HG03045 (cell line): ENCODE results near the gene MAP4K5.

Experiments
- ATAC-seq: cut with Tn5 transposase; IDR thresholded peaks from one replicate; pipeline ENCODE4 v1.9.1; 2021; ENCODE audit warnings: mild to moderate bottlenecking, moderate library complexity; ENCODE audit not compliant: unreplicated experiment

Gene MAP4K5

DNA sequence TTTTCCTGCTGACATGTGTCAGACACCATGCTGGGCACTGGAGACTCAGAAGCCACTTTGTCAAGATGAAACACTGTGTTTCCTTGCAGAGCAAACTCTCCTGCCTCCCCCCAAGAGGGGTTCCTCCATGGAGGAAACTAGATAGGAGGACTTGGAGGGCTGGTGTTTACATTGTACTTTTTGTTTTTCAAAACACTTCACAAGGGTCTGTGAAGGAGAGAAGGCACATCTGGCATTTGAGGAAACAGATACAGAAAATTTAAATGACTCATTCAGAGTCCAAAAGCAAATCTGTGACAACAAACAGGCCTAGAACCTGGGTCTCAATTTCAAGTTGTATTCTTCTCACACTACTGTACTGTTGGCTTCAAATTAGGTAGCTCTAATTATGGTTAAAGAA lies 128.9 kb downstream of the MAP4K5 start:
- no peak for ATAC-seq

DNA sequence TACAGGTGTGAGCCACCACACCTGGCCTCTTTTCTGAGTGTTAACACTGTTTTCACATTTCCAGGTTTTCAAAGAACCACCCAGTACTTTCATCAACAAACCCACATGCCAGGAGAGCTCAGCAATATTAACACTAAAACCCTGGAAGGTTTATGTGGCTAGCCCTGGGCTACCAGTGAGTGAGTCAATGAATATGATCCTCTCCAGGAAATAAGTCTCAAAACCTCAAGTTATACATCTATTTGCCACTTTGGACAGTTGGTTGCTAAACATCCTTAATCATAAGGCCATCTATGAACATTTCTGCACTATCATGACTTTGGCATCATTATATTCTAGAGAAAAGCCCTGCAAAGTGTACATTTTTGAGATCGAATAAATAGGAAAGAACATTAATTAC lies 129.4 kb downstream of the MAP4K5 start:
- ATAC-seq: no peak

DNA sequence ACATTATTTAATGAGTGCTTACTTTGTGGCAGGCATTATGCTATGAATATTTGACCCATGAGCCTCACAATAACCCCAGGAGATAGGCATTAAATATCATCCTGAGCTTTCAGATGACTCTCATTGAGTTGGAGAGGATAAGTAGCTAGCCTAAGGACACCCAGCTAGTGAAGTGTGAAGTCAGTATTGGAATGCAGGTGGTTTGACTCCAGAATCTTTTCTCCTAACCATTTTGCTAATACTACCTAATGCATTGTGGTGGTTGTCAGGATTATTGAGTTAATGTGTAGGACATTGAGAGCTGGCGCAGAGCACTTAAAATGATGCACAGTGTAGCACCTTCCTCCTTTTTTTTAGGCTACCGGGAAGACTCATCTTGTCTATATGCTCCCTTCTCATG lies 131.9 kb downstream of the MAP4K5 start:
- no peak for ATAC-seq

DNA sequence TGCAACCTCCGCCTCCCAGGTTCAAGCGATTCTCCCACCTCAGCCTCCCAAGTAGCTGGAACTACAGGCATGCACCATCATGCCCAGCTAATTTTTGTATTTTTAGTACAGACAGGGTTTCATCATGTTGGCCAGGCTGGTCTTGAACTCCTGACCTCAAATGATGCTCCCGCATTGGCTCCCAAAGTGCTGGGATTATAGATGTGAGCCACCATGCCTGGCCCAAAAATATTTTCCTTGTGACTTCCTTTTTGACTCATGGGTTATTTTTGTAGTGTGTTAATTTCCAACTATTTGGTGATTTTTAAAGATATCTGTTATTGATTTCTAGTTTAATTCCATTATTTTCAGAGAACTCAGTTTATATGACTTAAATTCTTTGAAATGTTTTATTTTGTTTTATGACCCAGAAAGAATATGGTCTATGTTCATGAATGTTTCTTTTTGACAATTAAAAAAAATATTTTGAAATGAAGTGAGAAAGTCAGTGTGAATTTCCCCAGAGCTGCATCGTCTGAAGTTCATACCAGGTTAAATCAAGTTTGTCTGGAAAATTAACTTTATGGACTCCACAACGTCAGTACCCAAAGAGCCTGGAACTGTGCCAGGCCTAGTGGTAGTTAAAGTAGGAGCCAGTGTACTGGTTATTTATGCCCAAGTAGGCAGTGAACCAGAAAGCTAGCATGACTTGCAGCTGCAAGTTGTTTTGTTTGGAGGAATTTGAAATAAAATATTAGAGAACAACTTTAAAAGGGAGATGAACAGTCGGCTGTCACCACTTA lies 132.9 kb downstream of the MAP4K5 start:
- no peak for ATAC-seq

DNA sequence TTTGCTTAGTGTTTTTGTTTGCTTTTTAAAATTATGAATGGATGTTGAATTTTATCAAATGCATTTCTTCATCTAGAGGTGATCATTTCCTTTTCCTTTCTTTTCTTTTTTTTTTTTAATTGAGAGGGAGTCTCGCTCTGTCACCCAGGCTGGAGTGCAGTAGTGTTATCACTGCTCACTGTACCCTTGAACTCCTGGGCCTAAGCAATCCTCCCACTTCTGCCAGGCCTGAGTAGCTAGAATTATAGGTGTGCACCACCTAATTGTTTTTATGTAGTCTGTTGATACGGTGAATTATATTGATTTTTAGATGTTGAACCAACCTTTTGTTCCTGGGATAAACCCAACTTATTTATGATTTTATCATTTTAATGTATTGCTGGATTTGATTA lies 134.2 kb downstream of the MAP4K5 start:
- no peak for ATAC-seq

DNA sequence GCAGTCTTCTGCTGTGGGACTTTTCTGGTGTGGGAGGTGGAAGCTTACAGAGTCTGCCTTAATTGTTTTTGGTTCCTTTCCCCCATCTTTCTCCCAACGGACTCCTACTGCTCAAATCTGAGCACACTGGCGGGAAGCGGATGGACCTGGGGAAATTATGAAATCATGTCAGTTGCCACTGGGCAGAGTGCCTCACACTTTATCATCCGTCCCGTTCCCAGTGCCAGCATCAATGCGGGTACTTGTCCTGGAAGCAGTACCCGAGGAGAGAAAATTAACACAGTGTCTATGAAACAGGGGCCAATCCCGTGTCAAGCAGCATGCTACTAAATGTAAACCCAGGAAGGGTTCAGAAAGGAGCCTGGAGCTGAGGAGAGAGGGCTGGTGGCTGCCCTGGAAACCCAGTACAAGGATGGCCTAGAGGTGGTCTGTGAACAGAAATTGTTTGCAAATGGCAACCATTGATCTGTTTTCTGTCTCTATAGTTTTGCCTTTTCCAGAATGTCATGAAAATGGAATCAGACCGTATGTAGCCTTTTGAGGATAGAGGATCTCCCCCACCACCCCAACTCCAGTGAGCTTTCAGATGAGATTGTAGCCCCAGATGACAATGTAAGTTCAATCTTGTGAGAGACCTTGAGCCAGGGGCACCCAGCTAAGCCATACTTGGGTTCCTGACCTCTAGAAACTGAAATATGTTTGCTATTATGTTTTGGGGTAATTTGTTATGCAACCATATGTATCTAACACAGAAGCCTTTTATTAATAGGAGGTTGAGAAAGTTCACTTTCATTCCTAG lies 134.8 kb downstream of the MAP4K5 start:
- no peak for ATAC-seq

DNA sequence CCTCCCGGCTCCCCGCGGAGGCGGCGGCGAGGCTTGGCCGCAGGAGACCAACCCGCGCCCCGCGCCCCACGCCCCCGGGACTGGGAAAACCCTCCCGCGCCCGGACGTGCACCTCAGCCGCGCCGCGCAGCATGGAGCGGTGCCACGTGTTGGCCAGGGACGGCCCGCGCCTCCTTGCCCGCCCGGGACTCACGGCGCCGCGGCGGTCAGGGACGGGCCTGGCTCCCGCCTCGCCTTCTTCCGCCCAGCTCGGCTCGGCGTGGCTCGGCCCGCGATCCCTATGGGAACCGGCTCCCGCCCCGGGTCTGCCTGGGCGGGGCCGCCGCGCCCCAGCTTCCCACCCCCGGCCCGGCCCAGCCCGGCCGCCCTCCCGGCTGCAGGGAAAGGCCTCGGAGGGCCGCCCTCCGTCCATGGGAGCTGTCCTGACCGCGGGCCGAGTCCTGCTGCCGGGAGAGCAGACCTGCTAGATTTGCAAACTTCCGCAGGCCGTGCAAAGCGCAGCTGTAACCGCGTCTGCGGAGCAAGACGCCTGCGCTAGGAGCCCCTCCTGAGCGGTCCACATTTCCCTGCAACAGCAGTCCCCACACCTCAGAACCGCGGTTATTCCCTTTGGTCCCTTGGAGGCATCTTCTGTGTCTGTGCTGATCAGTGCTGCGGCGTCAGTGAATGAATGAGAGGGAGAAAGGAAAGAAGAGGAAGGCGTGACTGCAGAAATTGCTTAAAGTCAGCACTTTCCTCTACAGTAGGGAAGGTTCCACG lies 135.6 kb downstream of the MAP4K5 start, which contains the start of gene CDKL1:
CDKL1 (minus strand) TSS at position 251 of the 759 bp plus-strand sequence. CDS start 1,013 bp downstream, outside the sequence.
- peak; percentile 55 for ATAC-seq

DNA sequence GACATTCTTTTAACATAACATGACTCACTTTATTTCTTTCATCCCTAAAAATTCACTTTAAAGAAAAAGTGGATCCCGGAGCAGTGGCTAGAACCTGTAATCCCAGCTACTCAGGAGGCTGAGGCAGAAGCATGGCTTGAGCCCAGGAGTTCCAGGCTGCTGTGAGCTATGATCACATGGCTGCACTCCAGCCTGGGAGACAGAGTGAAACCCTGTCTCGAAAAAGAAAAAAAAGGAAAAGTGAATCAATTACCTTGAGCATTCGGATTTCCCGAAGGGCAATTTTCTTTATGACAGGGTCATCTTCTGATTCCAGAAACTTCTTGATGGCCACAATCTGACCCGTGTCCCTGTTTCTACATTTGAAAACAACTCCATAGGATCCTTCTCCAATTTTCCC lies 136.9 kb downstream of the MAP4K5 start:
- ATAC-seq: no peak

DNA sequence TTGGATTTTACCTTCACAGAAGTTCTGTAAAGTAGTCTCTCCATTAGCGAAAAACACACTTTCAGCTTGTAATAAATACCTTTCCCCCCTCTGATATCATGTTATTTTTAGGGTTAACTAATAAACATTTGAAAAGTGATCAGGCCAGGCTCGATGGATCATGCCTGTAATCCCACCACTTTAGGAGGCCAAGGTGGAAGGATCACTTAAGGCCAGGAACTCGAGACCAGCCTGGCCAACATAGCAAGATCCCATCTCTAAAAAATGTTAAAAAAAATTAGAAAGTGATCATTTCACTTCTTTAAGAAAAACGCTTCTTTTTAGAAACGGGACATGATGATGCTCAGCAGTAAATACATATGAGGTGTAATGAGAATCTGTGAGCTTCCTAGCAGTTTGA lies 137.7 kb downstream of the MAP4K5 start:
- no peak for ATAC-seq

DNA sequence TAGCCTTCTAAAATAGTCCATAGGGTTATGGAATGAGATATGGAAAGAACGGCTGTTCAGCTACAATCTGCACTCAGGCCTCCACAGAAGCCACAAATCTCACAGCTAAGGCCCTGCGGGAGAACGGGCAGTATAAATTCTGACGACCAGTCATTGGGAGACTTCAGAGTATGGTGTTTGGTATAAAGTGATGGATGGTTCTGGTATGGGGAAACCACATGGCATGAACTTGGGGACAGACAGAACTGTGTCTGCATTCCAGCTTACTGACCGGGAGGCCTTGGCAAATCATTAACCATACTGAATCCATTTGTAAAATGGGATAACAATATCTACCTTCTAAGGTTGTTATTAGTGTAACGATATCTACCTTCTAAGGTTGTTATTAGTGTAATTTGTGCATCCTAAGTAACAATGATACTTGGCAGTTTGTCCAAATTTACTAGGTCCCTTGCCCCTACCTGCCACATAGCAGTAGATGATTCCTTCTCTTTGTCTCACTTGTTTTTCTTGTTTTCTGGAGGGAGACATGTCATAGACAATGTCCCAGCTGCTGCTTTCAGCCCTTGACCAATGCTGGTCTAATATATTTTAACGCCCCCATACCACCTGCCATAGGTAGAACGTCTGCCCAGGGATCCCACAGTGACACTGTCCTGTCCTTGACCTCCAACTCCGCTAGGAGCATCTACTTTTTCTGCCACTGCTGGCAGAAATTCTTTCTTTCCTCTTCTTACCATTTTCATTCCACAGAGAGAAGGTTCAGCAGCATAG lies 142.5 kb downstream of the MAP4K5 start:
- ATAC-seq: no peak

DNA sequence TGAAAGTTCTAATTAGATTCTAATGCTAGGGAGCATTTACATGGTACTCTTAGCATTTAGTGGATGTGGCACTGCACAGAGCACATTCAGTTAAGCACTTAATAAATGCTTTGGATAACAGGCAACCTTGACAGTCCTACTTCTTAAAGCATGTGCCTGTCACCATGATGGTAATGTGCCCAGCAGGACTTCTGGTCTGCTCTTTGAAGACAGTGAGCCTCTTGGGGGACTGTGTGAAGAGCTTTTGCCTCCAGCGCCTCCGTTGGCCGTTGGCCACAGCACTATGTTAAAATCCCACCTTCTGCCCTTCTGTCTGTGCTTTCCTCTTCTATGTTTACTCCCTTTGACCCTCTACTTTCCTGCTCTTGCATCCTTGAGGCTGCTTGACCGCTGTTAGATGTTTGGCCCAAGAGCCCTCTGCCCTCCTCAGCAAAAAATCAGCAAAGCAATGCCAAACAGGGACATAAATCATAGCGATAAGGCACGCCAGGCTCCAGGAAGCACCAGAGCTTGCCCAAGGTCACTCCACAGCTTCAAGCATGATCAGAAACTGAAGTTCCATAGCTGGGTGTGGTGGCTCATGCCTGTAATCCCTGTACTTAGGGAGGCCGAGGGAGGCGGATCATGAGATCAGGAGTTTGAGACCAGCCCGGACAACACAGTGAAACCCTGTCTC lies 144.0 kb downstream of the MAP4K5 start:
- no peak for ATAC-seq

DNA sequence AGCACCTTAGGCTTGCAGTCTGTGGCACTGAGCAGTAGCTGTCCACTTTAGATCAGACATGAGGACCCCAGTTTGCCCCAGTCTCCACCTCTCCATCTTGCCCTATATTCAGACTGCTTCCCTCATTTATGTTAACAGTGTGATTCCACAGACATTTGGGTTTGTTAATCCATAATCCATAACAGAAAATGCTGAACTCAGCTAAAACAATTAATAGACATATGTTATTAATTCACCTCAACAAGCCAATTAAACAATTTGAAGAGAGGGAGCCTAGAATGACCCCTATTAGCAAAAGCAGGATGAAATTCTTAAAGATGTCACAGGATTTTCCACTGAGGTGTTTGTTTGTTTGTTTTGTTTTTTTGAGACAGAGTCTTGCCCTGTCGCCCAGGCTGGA lies 144.8 kb downstream of the MAP4K5 start:
- no peak for ATAC-seq

DNA sequence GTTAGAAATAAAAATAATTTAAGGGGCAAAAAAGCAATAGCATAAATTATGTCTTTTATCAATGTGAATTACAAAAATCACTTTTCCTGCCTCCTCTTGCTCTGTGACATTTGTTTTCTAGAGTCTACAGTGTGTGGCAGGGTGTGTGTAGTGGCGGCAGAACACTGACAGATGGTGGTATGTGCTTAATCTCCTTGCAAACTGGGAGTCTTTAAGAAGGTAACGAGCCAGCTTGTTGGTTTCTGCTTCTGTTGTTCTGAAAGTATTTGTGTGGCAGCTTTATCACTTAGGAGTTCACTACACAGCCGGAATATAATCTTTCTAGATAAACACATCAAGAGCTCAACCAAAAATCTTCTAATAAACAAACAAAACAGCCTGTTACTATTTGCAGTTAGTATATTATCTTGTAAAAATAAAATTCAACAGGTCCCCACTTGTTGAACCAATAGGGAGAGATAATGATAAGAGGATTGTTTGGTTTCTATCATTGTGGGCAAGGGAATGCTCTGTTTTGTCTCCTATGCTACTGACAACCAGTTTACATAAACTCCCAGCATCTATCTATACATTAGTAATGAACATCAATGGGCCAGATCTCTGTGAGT lies 148.6 kb downstream of the MAP4K5 start:
- ATAC-seq: no peak

DNA sequence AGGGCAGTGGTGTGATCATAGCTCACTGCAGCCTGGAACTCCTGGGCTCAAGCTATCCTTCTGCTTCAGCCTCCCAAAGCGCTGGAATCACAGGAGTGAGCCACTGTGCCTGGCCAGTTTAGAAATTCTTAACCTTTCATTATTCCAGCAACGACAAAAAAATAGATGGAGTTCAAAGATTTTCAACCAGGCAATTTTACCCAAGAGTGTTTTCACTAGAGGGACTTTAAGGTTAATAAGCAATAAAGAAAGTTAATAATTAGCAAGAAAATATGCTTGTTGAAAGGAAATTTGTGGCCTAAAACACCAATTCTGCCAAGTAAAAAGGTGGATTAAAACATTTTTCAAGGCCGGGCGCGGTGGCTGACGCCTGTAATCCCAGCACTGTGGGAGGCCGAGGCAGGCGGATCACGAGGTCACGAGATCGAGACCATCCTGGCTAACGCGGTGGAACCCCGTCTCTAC lies 150.5 kb downstream of the MAP4K5 start:
- no peak for ATAC-seq

DNA sequence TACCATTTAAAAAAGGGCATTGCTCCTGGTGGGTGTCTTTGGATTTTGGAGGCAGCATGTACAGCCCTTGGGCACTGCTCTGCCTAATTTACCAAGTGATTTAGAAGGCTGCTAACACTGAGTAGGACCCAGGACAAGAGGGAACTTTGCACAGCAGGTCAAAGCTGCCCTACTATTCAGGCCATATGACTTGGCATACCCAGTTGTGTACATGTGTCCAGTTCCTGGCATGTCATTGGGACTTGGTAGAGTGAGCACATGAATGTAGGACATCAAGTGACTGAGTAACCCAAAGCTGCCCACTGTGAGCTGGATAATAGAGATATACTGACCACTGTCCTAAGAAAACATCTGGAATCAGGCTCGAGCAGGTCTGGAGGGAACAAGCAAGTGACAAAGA lies 151.4 kb downstream of the MAP4K5 start:
- ATAC-seq: no peak

DNA sequence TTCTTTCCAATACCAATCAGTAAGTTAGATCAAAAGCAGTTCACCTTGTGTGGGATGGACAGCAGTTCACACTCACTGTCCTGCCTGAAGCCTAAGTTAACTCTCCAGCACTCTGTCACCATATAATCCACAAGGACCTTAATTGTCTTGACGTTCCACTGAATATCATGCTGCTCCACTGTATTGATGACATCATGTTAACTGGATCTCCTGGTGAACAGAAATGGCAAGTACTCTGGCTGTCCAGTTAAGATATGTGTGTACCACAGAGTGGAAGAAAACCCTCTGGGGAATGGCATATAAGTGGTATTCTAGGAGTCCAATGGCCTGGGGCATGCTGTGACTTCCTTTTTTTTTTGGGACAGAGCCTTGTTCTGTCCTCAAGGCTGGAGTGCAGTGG lies 151.9 kb downstream of the MAP4K5 start:
- ATAC-seq: no peak

DNA sequence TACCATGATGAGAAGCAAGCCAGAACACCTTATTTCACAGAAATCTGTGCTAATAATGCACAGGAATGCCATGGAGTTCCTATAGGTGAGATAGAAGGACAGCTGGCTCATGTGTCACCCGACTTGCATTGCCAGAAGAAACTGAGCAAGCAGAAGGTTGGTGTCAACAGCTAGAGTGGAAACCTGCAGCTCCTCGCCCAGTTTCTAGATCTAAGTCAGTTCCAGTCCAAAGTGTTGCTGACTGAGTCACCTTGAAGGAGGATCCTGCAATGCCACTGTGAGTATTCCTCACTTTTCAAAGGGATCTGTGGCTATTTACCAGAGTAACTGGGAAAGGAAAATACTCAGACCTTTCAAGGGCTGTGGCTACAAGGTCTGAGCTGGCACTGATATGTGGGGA lies 152.8 kb downstream of the MAP4K5 start:
- no peak for ATAC-seq

DNA sequence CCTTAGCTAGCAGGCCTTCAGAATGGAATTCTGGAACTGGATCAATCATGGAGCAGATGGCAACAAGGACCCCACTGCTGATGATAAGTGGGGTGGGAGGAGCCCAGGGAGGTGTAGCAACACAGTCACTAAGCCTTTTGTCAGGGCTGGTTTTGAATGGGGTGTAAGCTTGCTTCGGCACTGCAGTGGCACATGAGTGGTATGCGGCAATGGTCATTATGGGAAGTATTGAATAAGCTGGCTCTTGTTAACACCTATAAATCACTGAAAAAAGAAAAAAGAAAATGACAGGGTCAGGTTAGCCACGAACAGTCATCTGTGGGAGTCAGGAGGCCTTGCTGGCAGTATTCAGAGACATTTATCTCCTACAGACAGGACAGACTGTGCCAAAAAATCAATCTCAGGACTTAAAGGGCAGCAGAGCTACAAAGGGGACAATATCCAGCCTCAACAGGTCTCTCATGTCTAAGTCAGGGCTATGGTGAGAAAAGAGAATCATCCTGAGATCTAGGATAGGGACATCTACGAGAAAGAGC lies 154.8 kb downstream of the MAP4K5 start:
- no peak for ATAC-seq

DNA sequence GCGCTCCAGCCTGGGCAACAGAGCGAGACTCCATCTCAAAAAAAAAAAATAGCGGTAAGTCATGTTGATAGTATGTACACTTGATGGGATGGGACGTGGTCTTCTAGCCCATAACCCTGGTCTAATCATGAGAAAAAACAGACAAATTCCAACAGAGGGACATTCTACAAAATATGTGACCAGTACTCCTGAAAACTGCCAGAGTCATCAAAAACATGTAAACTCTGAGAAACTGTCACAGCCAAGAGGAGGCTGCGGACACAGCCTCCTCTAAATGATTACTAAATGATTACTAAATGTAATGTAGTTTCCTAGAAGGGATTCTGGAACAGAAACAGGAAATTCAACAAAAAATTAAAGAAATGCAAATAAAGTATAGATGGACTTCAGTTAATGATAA lies 156.6 kb downstream of the MAP4K5 start:
- no peak for ATAC-seq
